ENCODE measurements around the gene TMEM219.

The TMEM219 gene

DNA sequence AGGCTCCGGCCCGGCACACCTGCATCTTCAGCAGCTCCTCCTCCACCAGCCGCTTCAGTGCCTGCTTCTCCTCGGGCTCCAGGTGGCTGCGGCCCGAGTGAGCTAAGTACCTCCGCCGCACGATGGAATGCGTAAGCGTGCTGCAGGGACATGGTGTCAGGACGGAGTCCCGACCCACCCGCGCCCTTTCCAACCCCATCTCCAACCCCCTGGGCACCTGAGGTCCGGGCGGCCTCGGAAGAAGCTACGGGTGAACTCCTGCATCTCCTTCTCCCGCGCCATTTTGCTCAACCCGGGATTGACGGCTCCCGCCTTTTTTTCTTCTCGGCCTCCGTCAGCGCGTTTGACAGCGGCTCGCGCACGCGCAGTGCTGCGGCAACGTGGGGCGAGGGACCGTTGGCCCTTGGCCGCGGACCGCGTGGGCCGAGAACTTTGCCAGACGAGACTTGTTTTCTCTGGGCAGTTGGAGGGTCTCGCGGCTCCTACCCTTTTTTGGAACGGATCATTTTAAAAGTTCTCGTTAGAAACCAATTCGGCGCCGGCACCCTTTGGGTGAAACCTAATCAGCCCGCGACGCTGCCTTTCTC lies 33.5 kb downstream of the TMEM219 start, which contains the start of gene HIRIP3:
TSS of gene HIRIP3 (minus strand) at position 294 of the 587 bp plus-strand sequence. CDS start at position 282, 12 bp downstream.
- peak; percentile 91 for DNase-seq (ENCODE audit: low spot score)

DNA sequence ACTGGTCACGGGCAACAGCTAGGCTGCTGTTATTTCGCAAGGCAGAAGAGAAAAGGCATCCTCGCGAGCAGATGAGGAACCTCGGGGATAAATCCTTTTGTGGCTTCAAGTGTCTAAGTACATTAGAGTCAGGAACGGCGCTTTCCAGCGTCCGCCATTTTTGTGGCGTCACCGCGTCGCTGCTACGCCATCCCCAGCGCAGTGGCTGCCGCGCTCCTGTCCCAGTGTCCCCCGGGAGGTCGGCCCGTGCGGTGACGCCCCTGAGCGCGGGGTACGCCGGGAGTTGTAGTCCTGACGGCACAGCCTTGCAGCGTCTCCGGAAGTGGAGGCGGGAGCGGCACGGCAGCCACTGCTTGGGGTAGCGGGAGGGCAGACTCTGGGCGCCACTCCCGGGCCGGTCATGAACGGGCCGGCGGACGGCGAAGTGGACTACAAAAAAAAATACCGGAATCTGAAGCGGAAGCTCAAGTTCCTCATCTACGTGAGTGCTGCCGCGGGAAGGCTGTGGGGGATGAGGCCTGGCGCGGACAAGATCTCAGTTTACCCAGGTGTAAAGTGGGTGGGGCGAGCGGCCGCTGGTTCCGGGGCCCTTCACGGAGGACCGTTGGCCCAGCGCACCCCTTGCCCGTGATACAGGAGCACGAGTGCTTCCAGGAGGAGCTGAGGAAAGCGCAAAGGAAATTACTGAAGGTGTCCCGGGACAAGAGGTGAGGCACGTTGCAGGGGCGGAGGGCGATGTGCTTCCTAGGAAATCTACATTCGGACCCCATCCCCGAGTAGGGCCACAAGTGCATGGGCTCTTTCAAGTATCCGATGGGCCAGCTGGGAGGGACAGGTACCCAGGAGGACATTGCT lies 34.3 kb downstream of the TMEM219 start, which contains the start of gene INO80E:
TSS of gene INO80E (plus strand) at position 331 of the 855 bp plus-strand sequence. CDS start at position 401, 70 bp downstream.
- DNase-seq (ENCODE audit: low spot score): peak; percentile 98

DNA sequence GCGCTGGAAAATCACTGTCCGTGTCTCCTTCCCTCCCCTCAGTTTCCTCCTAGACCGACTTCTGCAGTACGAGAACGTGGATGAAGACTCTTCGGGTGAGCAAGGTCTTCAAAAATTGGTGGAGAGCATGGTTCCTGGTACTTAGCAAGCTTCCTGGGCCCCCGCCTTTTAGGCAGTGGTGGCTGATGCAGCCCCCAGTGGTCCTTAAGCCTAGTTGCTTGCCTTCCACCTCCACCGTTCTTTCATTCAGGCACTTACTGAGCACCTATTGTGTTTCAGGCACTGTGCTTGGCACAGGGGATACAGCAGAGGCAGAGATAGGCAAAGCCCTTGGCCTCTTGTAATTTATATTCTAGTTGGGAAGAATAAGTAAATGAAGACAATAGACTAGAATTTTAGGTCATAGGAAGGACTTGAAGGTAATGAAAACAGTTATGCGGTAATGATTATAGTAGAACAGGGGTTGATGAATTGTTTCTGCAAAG lies 34.9 kb downstream of the TMEM219 start:
- DNase-seq (ENCODE audit: low spot score): no peak

DNA sequence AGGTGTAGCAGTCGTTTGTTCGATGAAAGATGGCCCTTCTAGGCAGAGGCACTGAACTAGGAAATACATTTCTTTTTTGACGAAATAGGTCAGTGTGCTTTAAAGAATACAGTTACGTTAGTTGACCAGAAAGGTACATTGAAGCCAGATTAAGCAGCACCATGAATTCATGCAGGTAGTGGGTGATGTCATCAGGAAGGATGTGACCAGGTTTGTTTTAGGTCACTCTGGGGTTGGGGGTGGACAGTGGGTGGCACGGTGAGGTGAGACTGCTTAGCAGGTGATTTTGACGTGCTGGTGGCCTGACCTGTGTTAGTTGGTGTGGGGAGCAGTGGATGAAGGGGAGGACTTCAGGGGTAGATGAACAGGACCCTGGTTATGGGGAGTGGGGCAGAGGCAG lies 37.7 kb downstream of the TMEM219 start:
- DNase-seq (ENCODE audit: low spot score): no peak

DNA sequence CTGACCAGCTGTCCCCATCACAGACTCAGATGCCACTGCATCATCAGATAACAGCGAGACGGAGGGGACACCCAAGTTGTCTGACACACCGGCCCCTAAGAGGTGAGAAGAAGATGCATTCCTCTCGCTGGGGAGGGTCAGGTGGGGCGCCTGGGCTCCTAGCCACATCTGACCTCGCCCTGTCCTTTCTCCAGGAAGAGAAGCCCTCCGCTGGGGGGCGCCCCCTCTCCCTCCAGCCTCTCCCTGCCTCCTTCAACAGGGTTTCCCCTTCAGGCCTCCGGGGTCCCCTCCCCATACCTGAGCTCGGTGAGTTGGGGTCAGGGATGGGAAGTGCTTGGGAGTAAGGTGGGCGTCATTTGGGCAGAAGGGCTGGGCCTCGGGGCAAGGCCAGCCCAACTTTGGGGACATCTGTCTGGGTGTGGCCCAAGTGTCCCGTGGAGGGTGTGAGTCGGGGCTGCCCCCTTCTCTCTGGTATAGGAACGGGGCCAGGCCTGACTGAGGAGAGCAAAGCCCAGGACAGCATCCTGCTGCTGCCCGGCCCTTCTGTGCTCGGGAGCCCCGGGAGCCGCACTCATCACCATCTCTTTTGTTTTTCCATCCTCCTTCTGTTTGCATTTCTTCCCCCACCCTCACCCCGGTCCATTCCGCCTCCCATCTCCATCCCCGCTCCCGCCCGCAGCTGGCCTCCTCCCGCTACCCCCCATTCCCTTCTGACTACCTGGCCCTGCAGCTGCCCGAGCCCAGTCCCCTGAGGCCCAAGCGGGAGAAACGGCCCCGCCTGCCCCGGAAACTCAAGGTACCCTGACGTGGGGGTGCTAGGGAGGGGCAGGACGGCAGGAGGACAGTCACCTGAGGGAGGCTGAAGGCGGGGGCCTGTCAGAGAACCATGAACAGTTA lies 39.1 kb downstream of the TMEM219 start:
- DNase-seq (ENCODE audit: low spot score): no peak

DNA sequence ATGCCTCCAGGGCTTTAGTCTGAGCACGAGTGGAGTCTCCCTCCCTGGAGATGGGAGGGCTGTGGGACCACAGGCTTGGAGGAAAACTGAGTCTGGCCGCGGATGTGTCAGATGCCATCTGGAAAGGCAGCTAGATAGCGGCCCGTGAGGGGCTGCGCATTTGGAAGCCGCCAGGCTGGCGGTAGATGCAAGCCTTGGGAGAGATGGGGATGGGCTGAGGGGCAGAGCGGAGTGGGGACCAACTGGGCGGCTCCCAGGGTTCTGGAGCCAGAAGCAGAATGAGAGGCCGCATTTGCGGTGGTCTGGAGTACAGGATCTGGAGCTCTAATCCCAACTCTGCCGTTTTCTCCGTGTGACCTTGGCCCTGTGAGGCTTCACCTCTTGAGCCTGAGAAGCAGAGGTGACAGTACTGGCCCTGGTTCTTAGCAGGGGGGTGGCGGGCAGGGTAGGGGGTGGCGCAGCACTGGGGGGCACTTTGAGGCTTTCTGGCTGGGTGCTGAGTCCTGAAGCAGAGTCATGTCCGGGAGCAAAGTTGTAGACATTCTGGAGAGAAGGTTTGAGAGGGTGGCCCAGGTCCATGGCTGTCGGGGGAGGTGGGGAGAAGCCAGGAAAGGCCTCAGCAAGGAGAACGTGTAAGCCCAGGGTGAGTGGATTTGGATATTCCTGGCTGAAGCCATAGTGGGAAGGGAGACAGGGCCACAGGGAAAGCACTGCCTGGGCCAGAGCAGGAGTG lies 40.9 kb downstream of the TMEM219 start:
- DNase-seq (ENCODE audit: low spot score): no peak

DNA sequence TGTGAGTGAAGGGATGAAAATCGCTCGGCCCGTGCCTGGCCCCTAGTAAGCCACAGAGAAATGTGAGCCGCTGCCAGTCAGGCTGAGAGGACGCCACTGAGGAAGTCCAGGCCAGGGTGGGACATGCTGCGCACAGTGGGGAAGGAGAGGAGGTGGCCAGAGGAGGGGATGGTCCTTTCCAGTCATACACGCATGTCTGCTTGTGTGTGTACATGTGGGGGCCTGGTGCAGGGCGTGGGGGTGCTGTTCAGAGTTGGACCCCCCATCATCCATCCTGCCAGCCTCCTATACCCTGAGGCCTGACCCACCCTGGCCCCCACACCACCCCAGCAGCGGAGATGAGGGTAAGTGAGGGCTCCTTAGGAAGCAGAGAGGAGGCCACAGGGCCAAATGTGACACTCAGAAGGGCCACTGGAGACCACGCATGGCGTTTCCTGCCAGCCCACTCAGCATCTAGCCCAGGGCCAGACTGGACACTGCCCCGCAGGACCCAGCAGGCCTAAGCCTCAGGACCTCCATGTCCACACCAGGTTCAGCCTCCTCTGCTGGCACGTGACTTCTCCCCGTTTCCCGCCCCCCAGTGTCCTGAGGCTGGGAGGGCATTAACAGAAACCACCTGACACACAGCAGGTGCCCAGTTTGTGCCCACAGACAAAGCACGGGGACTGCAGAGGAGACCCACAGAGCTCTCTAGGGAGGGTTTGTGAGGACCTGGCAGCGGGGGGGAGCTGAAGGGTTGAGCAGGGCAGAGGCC lies 42.0 kb downstream of the TMEM219 start:
- no peak for DNase-seq (ENCODE audit: low spot score)

DNA sequence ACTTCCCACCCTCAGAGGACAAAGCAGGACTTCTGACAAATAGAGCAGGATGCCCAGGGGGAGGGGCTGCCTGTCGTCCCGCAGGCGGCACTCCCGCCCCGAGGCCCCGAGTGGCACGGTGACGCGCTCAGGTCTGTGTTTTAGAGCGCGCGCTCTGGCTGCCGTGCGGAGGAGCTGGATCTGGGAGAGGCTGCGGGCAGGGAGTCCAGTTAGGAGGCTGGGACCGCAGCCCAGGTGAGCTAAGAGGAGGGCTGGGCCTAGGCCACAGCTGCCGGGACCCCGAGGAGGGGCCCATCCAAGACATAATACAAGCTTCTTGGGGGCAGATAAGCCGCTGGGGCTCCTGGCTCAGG lies 42.5 kb downstream of the TMEM219 start:
- DNase-seq (ENCODE audit: low spot score): no peak

DNA sequence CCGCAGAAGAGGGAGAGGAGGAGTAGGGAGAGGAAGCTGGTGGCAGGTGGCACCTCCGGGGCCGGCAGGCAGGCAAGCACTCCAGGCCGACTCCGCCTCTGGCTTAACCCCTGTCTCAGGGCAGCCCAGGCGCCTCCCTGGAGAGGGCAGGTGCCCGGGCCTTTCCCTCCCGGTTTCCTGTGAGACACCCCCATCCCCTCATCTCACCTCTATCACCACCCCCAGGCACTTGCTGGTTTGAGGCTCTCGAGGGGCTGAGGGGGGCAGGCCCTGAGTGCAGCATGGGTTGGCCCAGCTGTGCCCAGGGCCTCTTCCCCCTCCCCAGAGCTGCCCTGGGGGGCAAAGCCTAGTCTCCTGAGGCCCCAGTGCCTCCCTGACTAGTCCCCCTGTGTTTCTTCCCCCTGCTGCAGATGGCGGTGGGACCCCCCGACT lies 42.9 kb downstream of the TMEM219 start:
- no peak for DNase-seq (ENCODE audit: low spot score)

DNA sequence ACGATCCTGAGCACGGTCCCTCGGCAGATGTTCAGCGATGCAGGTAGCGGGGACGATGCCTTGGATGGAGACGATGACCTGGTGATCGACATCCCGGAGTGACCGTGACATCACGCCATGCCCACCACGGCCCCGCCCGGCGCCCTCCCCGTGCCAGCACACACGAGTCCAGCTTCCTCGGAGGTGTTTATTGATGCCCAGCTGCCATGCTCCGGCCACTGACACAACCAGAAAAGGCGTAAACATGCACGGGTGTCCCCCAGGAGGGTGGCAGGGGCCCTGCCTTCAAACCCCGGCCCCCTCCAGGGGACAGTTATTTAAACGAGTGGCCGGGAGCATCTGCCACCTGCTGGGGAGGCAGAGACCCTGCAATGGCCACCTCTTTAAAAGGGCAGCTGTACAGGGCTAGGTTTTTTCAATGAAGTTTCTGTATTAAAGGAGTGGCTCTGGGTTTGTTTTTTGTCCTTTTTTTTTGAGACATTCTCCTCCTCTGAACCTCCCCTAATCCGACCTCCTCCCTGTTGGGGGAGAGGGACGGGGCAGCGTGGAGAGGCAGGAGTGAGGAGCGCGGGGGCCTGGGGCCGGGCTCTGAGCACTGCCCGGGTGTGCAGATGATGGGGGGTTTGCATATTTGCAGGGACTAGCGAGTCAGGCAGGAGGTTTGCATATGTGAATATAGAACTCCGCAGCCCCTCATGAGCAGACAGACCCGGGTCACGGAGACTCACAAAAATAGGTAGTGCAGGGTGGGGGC lies 43.6 kb downstream of the TMEM219 start:
- DNase-seq (ENCODE audit: low spot score): peak; percentile 79

DNA sequence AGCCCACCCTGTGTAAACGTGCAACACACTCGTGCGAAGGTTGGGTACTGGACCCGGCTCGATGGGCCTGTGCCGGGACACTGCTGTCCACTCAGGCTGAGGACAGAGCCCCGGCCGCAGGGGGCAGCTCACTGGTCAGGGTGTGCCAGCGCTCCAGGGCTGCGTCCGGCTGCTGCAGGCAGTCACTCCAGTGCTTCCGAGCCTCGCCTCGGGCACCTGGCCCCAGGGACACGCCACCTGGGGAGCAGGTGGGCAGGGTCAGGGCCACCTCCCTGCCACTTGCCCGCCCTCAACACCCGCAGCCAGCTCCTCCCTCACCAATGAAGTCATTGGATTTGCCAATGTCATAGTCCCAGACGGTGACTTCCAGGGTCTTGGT lies 44.2 kb downstream of the TMEM219 start:
- no peak for DNase-seq (ENCODE audit: low spot score)

DNA sequence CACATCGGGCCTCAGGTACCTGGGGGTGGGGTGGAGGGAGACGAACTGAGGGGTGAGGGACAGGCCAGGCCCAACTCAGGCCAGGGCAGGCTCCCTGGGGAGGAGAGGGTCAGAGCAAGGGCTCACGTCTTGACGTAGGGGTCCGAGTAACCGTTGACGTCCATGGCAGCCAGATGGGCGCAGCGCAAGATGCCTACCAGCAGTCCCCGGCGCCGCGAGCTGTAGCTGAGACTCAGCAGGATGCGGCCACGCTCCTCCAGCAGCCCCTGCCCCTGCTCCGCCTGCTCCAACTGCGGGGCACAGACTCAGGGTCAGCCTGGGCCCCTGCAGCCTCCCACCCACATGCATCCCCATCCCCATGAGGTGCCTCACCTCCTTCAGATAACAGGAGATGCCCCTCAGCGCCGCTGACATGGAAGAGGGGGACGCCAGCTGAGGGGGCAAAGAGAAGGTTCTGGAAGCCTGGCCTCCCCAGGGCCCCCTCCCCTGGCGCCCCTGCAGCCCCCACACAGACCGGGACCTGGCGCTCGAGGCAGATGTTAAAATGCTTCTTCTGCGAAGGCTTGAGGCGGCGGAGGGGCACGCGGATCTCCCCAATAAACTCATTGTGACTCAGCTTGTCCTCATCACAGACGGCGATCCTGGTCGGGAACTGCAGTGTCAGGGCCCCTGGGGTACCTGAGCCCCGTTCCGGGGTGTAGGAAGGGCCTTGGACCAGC lies 44.9 kb downstream of the TMEM219 start:
- no peak for DNase-seq (ENCODE audit: low spot score)

DNA sequence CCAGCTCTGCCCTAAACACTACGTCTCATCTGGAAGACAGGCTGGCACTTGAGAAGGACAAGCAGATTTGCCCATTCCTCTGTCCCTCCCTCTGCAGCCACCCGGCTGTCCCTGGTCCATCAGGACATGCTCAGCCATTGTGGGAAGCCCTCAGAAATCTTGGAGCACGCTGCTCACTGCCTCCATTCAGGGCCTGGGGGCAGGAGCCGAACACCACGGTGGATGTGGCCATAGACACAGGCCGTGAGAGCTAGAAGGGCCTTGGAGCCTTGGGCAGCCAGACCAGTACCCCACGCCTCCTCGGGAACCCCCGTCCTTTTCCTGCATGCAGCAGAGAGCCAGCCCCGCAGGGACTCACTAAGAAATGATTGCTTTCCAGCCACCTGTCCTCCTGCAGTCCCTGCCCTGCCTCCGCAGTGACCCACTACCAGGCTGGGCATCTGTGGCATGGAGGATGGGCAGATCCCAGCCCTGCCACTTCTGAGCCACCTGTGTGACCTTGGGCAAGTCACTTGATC lies 45.6 kb downstream of the TMEM219 start:
- no peak for DNase-seq (ENCODE audit: low spot score)

DNA sequence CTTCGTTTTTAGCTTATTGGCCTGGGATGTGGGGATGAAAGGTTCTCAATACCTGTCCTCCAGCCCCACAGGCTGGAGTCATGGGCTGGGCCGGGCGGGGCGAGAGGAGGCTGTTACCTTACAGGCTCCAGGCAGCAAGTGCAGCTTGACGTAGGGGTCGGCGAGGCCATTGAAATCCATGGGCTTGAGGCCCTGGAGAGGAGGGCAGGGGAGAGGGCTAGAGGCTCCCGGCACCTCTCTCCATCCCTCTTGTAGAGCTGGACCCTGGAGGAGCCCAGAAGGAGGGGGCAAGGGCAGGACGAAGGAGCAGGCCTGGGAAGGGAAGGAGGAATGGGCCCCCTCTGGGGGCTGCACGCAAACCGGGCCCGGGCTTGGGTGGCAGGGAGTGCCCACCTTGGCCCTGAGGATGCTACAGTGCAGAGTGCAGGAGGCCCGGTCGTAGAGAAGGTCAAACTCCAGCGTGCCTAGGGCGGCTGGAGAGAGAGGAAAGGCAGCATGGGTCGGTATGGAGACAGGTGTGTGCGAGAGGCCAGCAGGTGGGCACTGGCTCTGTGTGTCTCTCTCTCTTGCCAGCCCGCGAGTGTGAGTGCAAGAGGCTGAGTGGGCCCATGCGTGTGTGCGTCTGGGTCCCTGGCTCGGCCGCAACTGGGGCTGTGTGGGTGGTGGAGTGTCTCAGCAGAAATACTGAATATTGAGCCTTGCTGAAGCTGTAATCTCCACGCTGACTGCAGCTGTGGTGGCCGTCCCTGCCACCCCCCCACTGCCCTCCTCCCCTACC lies 47.4 kb downstream of the TMEM219 start:
- no peak for DNase-seq (ENCODE audit: low spot score)

DNA sequence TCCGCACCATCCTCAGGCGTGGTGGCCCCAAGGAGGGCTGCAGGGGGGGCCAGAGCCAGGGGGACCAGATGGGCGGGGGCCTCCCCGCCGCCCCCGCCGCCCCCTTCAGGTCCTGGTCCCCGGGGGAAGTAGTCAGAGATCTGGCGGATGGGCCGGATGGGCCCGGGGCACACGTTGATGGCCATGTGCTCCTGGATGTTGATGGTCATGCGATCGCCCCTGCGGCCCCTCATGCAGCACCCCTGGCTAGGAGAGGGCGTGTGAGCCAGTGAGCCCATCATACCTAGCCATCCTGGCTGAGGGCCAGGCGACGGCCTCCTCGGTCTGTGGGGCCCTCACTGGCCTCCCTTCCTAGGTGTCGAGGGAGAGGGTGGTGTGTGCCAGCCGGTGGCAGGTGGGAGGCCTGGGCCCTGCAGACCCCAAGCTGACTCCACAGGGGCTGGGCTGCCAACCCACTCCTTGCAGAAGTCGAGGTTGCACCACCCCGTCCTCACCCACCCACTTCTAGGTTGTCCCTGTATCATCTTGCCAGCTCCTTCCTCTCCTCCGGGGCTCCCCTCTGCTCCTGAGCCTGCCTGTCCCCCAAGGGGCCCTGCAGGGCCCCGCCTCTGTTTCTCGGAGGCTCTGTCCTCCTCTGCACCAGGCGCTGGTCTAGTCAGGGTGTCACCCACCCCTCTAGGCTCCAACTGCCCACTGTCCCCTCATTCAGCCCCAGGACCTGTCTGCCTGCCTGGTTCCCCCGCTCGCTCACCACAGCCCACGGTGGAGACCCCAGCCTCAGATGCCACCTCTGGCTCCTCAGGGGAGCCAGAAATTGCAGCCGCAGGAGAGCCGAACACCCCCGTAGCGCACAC lies 48.3 kb downstream of the TMEM219 start:
- no peak for DNase-seq (ENCODE audit: low spot score)

DNA sequence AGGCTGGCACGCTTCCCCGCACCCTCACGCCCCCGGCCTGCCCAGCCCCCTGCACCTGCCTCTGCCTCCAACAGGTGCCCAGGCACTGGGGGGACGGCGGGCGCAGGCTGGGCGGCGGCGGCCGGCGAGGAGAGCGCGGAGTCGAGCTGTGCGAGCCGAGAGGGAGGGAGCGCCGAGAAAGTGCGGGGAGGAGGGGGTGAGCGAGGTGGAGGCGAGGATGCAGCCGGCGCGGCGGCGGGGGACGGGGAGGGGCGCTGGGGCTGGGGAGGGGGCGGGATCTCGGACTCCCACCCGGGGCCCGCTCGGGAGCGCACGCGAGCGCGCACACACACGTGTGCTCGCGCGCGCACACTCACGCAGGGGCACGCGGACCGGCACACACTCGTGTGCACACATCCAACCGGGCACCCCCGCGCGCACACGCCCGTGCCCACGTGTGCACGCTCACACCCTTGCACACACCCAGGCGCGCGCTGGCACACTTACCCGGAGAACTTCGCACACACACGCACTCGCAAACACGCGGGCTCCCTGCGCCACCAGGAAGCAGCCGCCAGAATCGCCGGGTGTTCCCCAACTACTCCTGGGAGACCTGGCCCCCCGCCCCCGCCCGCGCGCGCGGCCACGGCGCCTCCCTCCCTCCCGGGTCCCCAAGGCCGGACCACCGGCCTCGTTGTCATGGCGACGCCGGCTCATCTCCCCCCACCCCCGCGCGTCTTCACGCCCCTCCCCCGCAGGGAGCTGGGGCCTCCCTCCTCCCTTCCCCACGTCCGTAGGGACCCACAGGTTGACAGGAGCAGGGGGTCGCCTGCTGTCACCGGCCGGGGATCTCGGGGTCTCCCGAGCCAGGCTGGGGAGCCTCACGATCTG lies 49.2 kb downstream of the TMEM219 start, which contains the start of gene DOC2A:
TSS of gene DOC2A (minus strand) at position 184 of the 870 bp plus-strand sequence. CDS start 805 bp downstream, outside the sequence.
- DNase-seq (ENCODE audit: low spot score): no peak
